GM10266 (cell line): Measurements from ENCODE around the gene SULT6B1.

ENCODE experiments used
- DNase-seq: peaks from one replicate; pipeline ENCODE4 v3.0.0; 2012; ENCODE audit errors: extremely low spot score
- CTCF ChIP-seq: IDR thresholded peaks from 2 replicates; pipeline ENCODE4 v1.5.1; 2012; ENCODE audit warnings: mild to moderate bottlenecking, low read depth; ENCODE audit not compliant: control insufficient read depth, insufficient read depth; ENCODE audit errors: missing control alignments

SULT6B1 gene

GRCh38 chr2:37142546-37142945 is 45.9 kb downstream of the SULT6B1 start:
- TF ChIP-seq CTCF = no peak
- DNase-seq = no peak

- no peak for TF ChIP-seq CTCF
- no peak for DNase-seq
Measured at GRCh38 chr2:37132914-37133313, 55.6 kb downstream of the SULT6B1 start.

- no peak for TF ChIP-seq CTCF
- no peak for DNase-seq
Measured at GRCh38 chr2:37125416-37125815, 63.1 kb downstream of the SULT6B1 start.

- DNase-seq = no peak
- no peak for TF ChIP-seq CTCF
Measured at GRCh38 chr2:37119157-37119556, 69.3 kb downstream of the SULT6B1 start.
